Fibroblast of lung (primary cell): ENCODE results near the gene NRCAM. TPM values are rescaled to one million over a fixed set of nuclear protein-coding genes. Genes with fewer than 3 reads are reported as not detected.
A peak's percentile ranks its signal among the peaks of the same experiment; 100 is the strongest.

ENCODE experiments used
- DNase-seq, 2 donors: peaks; one replicate each; pipeline versions ENCODE4 v3.0.0 to v3.0.0-alpha.2; 2010; ENCODE audit warnings: low read depth in 2 of 2
- H2AFZ ChIP-seq: 2 replicates; pipeline ENCODE4 v1.5.1; 2012; ENCODE audit warnings: low read length, control low read depth, inconsistent platforms
- H3K27ac ChIP-seq: 2 replicates; pipeline ENCODE4 v1.5.1; 2011; ENCODE audit warnings: low read length, control low read depth; ENCODE audit not compliant: insufficient read depth
- H3K27me3 ChIP-seq: 2 replicates; pipeline ENCODE4 v1.5.1; 2011; ENCODE audit warnings: mild to moderate bottlenecking, low read length; ENCODE audit not compliant: control insufficient read depth, insufficient read depth
- H3K36me3 ChIP-seq: 2 replicates; pipeline ENCODE4 v1.5.1; 2011; ENCODE audit warnings: low read length; ENCODE audit not compliant: control insufficient read depth, insufficient read depth
- H3K4me1 ChIP-seq: 2 replicates; pipeline ENCODE4 v1.5.1; 2011; ENCODE audit warnings: low read length; ENCODE audit not compliant: control insufficient read depth, insufficient read depth; ENCODE audit errors: extremely low read depth
- H3K4me2 ChIP-seq: 2 replicates; pipeline ENCODE4 v1.5.1; 2011; ENCODE audit warnings: low read length, control low read depth; ENCODE audit not compliant: insufficient read depth; ENCODE audit errors: extremely low read depth
- H3K4me3 ChIP-seq, 4 experiments: fragments of 200-600 bp in 1 of 4; sonication (generic) in 1 of 4; replicated peaks in 1 of 4; 2 replicates each; pipeline ENCODE4 v1.5.1; 2011 to 2016; ENCODE audit warnings: low read length in 4 of 4, low read depth in 3 of 4, mild to moderate bottlenecking in 3 of 4, control low read depth in 2 of 4, inconsistent platforms in 1 of 4, mixed read lengths in 1 of 4; ENCODE audit not compliant: insufficient read depth in 1 of 4; ENCODE audit errors: control extremely low read depth in 1 of 4
- H3K79me2 ChIP-seq: 2 replicates; pipeline ENCODE4 v1.5.1; 2012; ENCODE audit warnings: mild to moderate bottlenecking, low read length, inconsistent platforms; ENCODE audit not compliant: control insufficient read depth, insufficient read depth
- H3K9ac ChIP-seq: 2 replicates; pipeline ENCODE4 v1.5.1; 2011; ENCODE audit warnings: mild to moderate bottlenecking, low read length, control low read depth; ENCODE audit not compliant: insufficient read depth
- H3K9me3 ChIP-seq: 2 replicates; pipeline ENCODE4 v1.5.1; 2012; ENCODE audit warnings: low read depth, low read length; ENCODE audit not compliant: control insufficient read depth, insufficient read depth
- H4K20me1 ChIP-seq: 2 replicates; pipeline ENCODE4 v1.5.1; 2011; ENCODE audit warnings: low read length; ENCODE audit not compliant: control insufficient read depth, insufficient read depth; ENCODE audit errors: extremely low read depth
- CTCF ChIP-seq, 2 donors: IDR thresholded peaks in 1 of 2; conservative IDR thresholded peaks in 1 of 2; 1 replicate in 1 of 2; 2 replicates in 1 of 2; pipeline ENCODE4 v1.5.1; 2011 to 2012; ENCODE audit warnings: low read length in 2 of 2, control low read depth in 1 of 2, inconsistent platforms in 1 of 2, low read depth in 1 of 2, mild to moderate bottlenecking in 1 of 2
- EZH2 ChIP-seq: IDR thresholded peaks from 2 replicates; pipeline ENCODE4 v1.5.1; 2012; ENCODE audit warnings: low read length, control low read depth, mild to moderate bottlenecking; ENCODE audit errors: missing control alignments
- polyA plus RNA-seq, 2 donors: library from polyadenylated mRNA; depleted of rRNA in 1 of 2; stranded (reverse) in 1 of 2; unstranded in 1 of 2; fragments of >200 nt; gene quantifications; 2 replicates each; pipeline ENCODE4 v1.2.1, GENCODE V29; 2011 to 2012; ENCODE audit warnings: missing spikeins in 1 of 2
- total RNA-seq: library from RNA; depleted of rRNA; stranded (reverse); fragments of >200 nt; gene quantifications from 2 replicates; pipeline ENCODE4 v1.2.1, GENCODE V29; 2014

Gene NRCAM
- total and polyA plus RNA-seq, 2 donors (not counting 1 experiment from before 2014, with no cell fraction given), result 2.1 to 2.2 TPM

- Histone ChIP-seq H3K79me2 (no peaks in the 10 kb centered on the region), H3K4me2 (no peak overlapping the region), H3K9ac (no peak overlapping the region), H3K9me3 (no peaks in the 10 kb centered on the region), H3K4me3 (no peak overlapping the region), H3K27ac (no peak overlapping the region), H4K20me1 (no peaks in the 10 kb centered on the region), H3K27me3 (no peaks in the 10 kb centered on the region), H3K36me3 (no peaks in the 10 kb centered on the region), H3K4me1 (no peaks in the 10 kb centered on the region), H2AFZ (no peak overlapping the region)
- TF ChIP-seq EZH2 (no peak), CTCF (conservative IDR thresholded peaks at IDR 0.05 in 1 of 2, IDR thresholded peaks at IDR 0.05 in 1 of 2; ENCODE audit: low read depth in 1 of 2, low read length in 2 of 2) (no peak)
- DNase-seq, result peak in 1 of 2 donors; percentile 74
Observed at GRCh38 chr7:108132551-108133265, 323.5 kb downstream of the NRCAM start.

- no peak within 1 kb of the TSS for H3K9ac ChIP-seq
- H3K9me3 ChIP-seq, result no peaks in the 10 kb centered on the region
- no peaks in the 10 kb centered on the region for H4K20me1 ChIP-seq
- no peaks in the 10 kb centered on the region for H3K27me3 ChIP-seq
- no peaks in the 10 kb centered on the region for H3K79me2 ChIP-seq
- no peak within 1 kb of the TSS for H3K27ac ChIP-seq
- no peak within 1 kb of the TSS for H3K4me3 ChIP-seq
- H2AFZ ChIP-seq, result no peak within 1 kb of the TSS
- TF ChIP-seq EZH2 (no peak), CTCF (conservative IDR thresholded peaks at IDR 0.05 in 1 of 2, IDR thresholded peaks at IDR 0.05 in 1 of 2; ENCODE audit: low read depth in 1 of 2, low read length in 2 of 2) (no peak)
- no peaks in the 10 kb centered on the region for H3K4me1 ChIP-seq
- no peak for DNase-seq
- no peak within 1 kb of the TSS for H3K4me2 ChIP-seq
- no peaks in the 10 kb centered on the region for H3K36me3 ChIP-seq
Observed at GRCh38 chr7:108130261-108130660, 326.0 kb downstream of the NRCAM start, which contains the start of gene LAMB4. LAMB4 (minus strand) TSS chr7:108130361; CDS start chr7:108123164, 7,197 bp downstream.

- no peak overlapping the region for H3K27ac ChIP-seq
- H3K9me3 ChIP-seq, result no peaks in the 10 kb centered on the region
- H3K4me2 ChIP-seq, result no peak overlapping the region
- H3K27me3 ChIP-seq, result no peaks in the 10 kb centered on the region
- TF ChIP-seq EZH2 (no peak), CTCF (conservative IDR thresholded peaks at IDR 0.05 in 1 of 2, IDR thresholded peaks at IDR 0.05 in 1 of 2; ENCODE audit: low read depth in 1 of 2, low read length in 2 of 2) (no peak)
- no peaks in the 10 kb centered on the region for H3K4me1 ChIP-seq
- H4K20me1 ChIP-seq, result no peaks in the 10 kb centered on the region
- H3K79me2 ChIP-seq, result no peaks in the 10 kb centered on the region
- no peak overlapping the region for H3K4me3 ChIP-seq
- no peak overlapping the region for H2AFZ ChIP-seq
- no peak overlapping the region for H3K9ac ChIP-seq
- H3K36me3 ChIP-seq, result no peaks in the 10 kb centered on the region
- DNase-seq, result peak in 1 of 2 donors; percentile 48
Observed at GRCh38 chr7:108129018-108129965, 326.9 kb downstream of the NRCAM start.
